NT2/D1 (cell line): ENCODE data around the gene IPO7.

Source experiments
- YY1 ChIP-seq: IDR thresholded peaks from 2 replicates; pipeline ENCODE4 v1.6.1; 2011; ENCODE audit not compliant: insufficient read length, insufficient read depth
- ZNF274 ChIP-seq: IDR thresholded peaks from 2 replicates; pipeline ENCODE4 v1.6.1; 2011; ENCODE audit warnings: mild to moderate bottlenecking, low read depth, low read length

DNA sequence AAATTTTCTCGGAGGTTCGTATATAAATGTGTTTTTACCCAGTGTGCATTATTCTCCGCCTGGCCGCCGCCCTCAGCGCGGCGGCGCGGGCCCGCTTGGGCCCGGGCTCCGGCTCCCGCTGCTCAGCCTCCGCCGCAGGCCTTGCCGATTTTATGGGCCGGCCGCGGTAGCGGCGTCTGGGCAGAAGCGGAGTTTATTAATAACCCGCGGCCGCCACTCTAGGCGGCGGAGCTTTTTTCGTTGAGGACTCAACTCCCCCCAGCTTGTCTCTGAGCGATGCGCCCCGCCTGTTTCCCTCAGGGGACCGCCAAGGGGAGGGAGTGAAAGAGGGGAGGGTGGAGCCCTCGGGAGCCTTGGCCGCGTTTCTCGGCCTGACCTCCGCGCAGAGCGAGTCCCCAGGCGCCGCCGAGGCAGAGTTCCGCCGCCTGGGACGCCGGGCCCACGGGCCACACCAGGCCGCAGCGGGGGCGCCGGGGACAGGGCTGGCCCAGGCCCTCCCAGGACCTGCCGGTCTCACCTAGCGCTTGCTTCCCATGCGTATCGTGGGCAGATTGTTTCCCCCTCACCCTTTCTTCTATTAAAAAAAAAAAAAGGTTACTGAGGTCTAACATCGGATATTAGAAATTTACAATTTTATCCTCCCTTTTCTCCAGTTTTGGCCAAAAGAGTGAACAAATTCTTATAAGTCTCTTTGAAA, 76.8 kb downstream of the IPO7 start:
- TF ChIP-seq YY1 (no peak), ZNF274 (no peak)
